RWPE2 (cell line): ENCODE measurements around the gene ARHGAP31.
"Not testable (repeated sequence)": the region's sequence is repeated elsewhere in the genome, so short reads cannot be mapped to it uniquely, and the experiment has no call there.

Experiments
- ATAC-seq: fragments of 200-7000 bp; cut with Tn5 transposase; 3 replicates; pipeline ENCODE4 v1.9.1; 2021; ENCODE audit warnings: low read depth
- DNase-seq: peaks from one replicate; pipeline ENCODE4 v3.0.0-alpha.2; 2020; ENCODE audit warnings: low spot score
- H3K27ac ChIP-seq: fragments of 450-650 bp; 2 replicates; pipeline ENCODE4 v1.5.1; 2017; ENCODE audit warnings: mild to moderate bottlenecking; ENCODE audit not compliant: poor library complexity, severe bottlenecking
- H3K27me3 ChIP-seq: fragments of 250-450 bp; sonication (Bioruptor Pico); 2 replicates; pipeline ENCODE4 v1.5.1; 2021; ENCODE audit warnings: mild to moderate bottlenecking, moderate library complexity; ENCODE audit not compliant: insufficient read depth, poor library complexity, severe bottlenecking
- H3K36me3 ChIP-seq: fragments of 250-450 bp; sonication (Bioruptor Pico); 2 replicates; pipeline ENCODE4 v1.5.1; 2020; ENCODE audit warnings: low read depth, mild to moderate bottlenecking, moderate library complexity
- H3K4me1 ChIP-seq: fragments of 250-450 bp; sonication (Bioruptor Pico); 2 replicates; pipeline ENCODE4 v1.5.1; 2021; ENCODE audit warnings: mild to moderate bottlenecking, moderate library complexity; ENCODE audit not compliant: insufficient read depth, poor library complexity, severe bottlenecking
- H3K4me3 ChIP-seq: fragments of 250-450 bp; sonication (Bioruptor Pico); 2 replicates; pipeline ENCODE4 v1.5.1; 2021; ENCODE audit warnings: mild to moderate bottlenecking, moderate library complexity; ENCODE audit not compliant: severe bottlenecking
- H3K9me3 ChIP-seq: fragments of 250-450 bp; sonication (Bioruptor Pico); 2 replicates; pipeline ENCODE4 v1.5.1; 2021; ENCODE audit warnings: mild to moderate bottlenecking, moderate library complexity; ENCODE audit not compliant: severe bottlenecking
- TF ChIP-seq, protein P1 (sequence below): fragments of 450-650 bp; IDR thresholded peaks from one replicate; pipeline ENCODE4 v1.5.1; 2017; ENCODE audit warnings: mild to moderate bottlenecking, moderate library complexity; ENCODE audit not compliant: poor library complexity, severe bottlenecking

The ARHGAP31 gene

DNA sequence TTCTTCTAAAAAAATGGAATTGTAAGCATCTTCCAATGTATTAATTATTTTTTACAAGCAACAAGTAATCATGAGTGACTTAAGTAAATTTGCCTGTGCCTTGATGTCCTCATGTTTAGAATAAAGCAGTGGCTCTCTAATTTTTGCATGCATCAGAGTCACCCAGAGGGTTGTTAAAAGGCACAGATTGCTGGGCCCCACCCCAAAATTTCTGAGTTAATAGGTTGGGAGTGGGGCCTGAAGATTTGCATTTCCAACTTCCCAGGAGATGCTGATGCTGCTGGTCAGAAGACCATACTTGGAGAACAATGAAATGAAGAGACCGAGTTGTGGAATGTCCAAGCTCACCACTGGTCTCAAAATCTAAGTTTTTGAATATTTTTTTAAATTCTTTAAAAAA, 70.2 kb downstream of the ARHGAP31 start:
- no peak overlapping the region for H3K4me3 ChIP-seq
- H3K9me3 ChIP-seq, result no peaks in the 10 kb centered on the region
- no peaks in the 10 kb centered on the region for H3K4me1 ChIP-seq
- H3K36me3 ChIP-seq, result no peaks in the 10 kb centered on the region
- peaks cover 2% of the 10 kb centered on the region for H3K27me3 ChIP-seq
- DNase-seq, result no peak
- no peak overlapping the region for H3K27ac ChIP-seq
- TF ChIP-seq, protein P1, sequence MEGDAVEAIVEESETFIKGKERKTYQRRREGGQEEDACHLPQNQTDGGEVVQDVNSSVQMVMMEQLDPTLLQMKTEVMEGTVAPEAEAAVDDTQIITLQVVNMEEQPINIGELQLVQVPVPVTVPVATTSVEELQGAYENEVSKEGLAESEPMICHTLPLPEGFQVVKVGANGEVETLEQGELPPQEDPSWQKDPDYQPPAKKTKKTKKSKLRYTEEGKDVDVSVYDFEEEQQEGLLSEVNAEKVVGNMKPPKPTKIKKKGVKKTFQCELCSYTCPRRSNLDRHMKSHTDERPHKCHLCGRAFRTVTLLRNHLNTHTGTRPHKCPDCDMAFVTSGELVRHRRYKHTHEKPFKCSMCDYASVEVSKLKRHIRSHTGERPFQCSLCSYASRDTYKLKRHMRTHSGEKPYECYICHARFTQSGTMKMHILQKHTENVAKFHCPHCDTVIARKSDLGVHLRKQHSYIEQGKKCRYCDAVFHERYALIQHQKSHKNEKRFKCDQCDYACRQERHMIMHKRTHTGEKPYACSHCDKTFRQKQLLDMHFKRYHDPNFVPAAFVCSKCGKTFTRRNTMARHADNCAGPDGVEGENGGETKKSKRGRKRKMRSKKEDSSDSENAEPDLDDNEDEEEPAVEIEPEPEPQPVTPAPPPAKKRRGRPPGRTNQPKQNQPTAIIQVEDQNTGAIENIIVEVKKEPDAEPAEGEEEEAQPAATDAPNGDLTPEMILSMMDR, result no peak
- ATAC-seq, result no peak

DNA sequence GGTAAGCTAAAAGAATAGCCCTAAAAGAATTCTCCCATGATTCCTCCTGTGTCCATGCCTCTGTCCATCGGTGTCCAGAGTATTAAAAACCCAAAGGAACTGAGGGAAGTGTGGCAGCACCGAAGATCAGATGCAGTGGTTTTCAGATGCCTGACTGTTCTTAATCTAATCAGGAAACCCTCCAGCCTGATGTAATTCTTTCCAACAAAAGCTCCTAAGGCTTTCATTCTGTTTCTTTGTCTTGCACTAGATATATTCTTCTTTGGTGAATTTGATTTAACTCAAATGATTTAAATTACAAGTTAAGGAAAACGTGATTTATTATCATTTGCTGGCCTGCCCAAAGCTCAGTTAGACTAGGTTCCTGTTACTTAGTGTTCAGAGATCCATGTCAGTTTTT, 71.2 kb downstream of the ARHGAP31 start:
- peaks cover under 1% of the 10 kb centered on the region for H3K27me3 ChIP-seq
- ATAC-seq (no peak), DNase-seq (no peak)
- H3K9me3 ChIP-seq, result no peaks in the 10 kb centered on the region
- TF ChIP-seq, protein P1, result no peak
- no peaks in the 10 kb centered on the region for H3K36me3 ChIP-seq
- H3K4me3 ChIP-seq, result no peak overlapping the region
- no peaks in the 10 kb centered on the region for H3K4me1 ChIP-seq
- no peak overlapping the region for H3K27ac ChIP-seq

DNA sequence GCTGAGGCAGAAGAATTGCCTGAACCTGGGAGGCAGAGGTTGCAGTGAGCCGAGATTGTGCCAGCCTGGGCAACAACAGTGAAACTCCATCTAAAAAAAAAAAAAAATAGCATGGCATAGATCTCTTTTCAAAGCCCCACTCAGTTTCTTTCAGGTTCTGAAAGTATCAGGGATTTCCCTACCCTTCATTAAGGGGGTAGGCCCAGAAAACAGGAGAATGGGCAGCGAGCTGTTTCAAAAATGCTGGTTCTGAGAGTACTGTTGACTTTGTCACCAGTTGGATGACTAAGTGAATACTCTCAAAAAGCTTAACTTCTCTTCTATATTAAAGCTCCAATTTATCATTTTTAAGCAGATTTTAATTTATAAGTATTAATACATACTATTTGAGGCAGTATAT, 72.8 kb downstream of the ARHGAP31 start:
- TF ChIP-seq, protein P1, result no peak
- Histone ChIP-seq H3K4me3 (no peak overlapping the region), H3K36me3 (no peaks in the 10 kb centered on the region), H3K4me1 (no peaks in the 10 kb centered on the region), H3K9me3 (no peaks in the 10 kb centered on the region), H3K27me3 (peaks cover 5% of the 10 kb centered on the region), H3K27ac (no peak overlapping the region)
- DNase-seq (no peak), ATAC-seq (no peak)

DNA sequence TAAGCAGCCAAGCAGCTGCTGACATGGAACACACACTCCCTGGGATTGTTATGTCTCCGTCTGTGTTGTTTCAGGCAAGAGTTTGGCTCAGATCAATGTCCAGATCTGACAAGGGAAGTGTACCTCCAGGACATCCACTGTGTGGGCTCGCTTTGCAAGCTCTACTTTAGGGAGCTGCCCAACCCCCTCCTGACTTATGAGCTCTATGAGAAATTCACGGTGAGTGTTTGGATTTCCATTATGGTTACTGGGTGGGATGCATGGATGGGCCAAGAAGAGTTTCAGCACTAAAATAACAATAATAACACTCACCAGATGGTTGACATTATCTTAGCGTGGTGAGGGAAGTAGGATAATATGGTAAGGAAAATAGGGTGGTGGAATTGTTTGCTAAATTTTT, 74.1 kb downstream of the ARHGAP31 start:
- Histone ChIP-seq H3K4me1 (no peaks in the 10 kb centered on the region), H3K36me3 (no peaks in the 10 kb centered on the region), H3K4me3 (no peak overlapping the region), H3K27me3 (peaks cover 5% of the 10 kb centered on the region), H3K9me3 (no peaks in the 10 kb centered on the region), H3K27ac (no peak overlapping the region)
- ATAC-seq (no peak), DNase-seq (no peak)
- TF ChIP-seq, protein P1, result no peak

DNA sequence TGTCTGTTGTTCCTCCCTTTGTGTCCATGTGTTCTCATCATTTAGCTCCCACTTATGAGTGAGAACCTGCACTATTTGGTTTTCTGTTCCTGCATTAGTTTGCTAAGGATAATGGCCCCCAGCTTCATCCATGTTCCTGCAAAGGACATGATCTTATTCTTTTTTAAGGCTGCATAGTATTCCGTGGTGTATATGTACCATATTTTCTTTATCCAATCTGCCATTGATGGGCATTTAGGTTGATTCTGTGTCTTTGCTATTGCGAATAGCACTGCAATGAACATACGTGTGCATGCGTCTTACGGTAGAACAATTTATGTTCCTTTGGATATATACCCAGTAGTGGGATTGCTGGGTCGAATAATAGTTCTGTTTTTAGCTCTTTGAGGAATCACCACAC, 77.6 kb downstream of the ARHGAP31 start:
- H3K27me3 ChIP-seq, H3K27ac ChIP-seq, H3K9me3 ChIP-seq, H3K36me3 ChIP-seq, H3K4me3 ChIP-seq, ATAC-seq, H3K4me1 ChIP-seq, DNase-seq: not testable (repeated sequence)
